Measurements from ENCODE around the gene CADM2. TPM values are rescaled to one million over a fixed set of nuclear protein-coding genes. Genes with fewer than 3 reads are reported as not detected.

The CADM2 gene
- total RNA-seq, 1 experiment from 2014 or later = not detected

- no TSS peak for BruUV-seq (replicated peaks)
- ChIA-PET RAD21 (ENCODE audit: low non-redundant PET in 1 of 2, low total read pairs in 2 of 2, uncharacterized antibody in 2 of 2, unreplicated experiment in 2 of 2) (no interaction called here), POLR2A (no interaction called here)
Measured at GRCh38 chr3:85933326-85933725, 974.5 kb downstream of the CADM2 start.

GRCh38 chr3:85935171-85935570 lies 976.4 kb downstream of the CADM2 start:
- no peaks in the 10 kb centered on the region for H3K9me2 ChIP-seq (ENCODE audit: insufficient read depth)
- ChIA-PET RAD21 (ENCODE audit: low non-redundant PET in 1 of 2, low total read pairs in 2 of 2, uncharacterized antibody in 2 of 2, unreplicated experiment in 2 of 2) (no interaction called here), CTCF (no interaction called here), POLR2A (no interaction called here)
- no peaks in the 10 kb centered on the region for H3K79me2 ChIP-seq (ENCODE audit: insufficient read depth, low read length)
- H3K36me3 ChIP-seq (ENCODE audit: control insufficient read depth in 1 of 2, insufficient read depth in 2 of 2, low read length in 2 of 2) = no peaks in the 10 kb centered on the region
- no peaks in the 10 kb centered on the region for H3K27me3 ChIP-seq (ENCODE audit: insufficient read depth, low read length)
- H4K20me1 ChIP-seq (ENCODE audit: insufficient read depth) = no peaks in the 10 kb centered on the region
- ATAC-seq (no peak), DNase-seq (ENCODE audit: low read depth, low spot score) (no peak)
- no peak overlapping the region for H3K4me2 ChIP-seq (ENCODE audit: low read length)
- H3K9me3 ChIP-seq (ENCODE audit: control insufficient read depth in 1 of 2, insufficient read depth in 1 of 2, low read depth in 1 of 2, low read length in 2 of 2) = peaks cover 6 to 14% of the 10 kb centered on the region in 2 experiments; a peak in 1 of 4 replicates
- intact Hi-C loops (cut with micrococcal nuclease) = no loop called here
- H3K27ac ChIP-seq (ENCODE audit: low read depth, low read length) = no peak overlapping the region
- H2AFZ ChIP-seq (ENCODE audit: low read depth, low read length, poor library complexity, severe bottlenecking) = no peak overlapping the region
- no peak for TF ChIP-seq ZNF274 (IDR thresholded peaks at IDR 0.05; ENCODE audit: low read depth, low read length)
- TF ChIP-seq, protein P1, sequence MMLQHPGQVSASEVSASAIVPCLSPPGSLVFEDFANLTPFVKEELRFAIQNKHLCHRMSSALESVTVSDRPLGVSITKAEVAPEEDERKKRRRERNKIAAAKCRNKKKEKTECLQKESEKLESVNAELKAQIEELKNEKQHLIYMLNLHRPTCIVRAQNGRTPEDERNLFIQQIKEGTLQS (IDR thresholded peaks at IDR 0.05) = no peak
- TF ChIP-seq, protein P2, sequence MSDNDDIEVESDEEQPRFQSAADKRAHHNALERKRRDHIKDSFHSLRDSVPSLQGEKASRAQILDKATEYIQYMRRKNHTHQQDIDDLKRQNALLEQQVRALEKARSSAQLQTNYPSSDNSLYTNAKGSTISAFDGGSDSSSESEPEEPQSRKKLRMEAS (IDR thresholded peaks at IDR 0.05) = no peak
- TF ChIP-seq FOSL1 (IDR thresholded peaks at IDR 0.05; ENCODE audit: low read depth) = no peak
- BruUV-seq (replicated peaks) = no TSS peak
- no peak overlapping the region for H3K9ac ChIP-seq (ENCODE audit: low read length)
- H3K4me3 ChIP-seq (replicated peaks in 1 of 2; ENCODE audit: low read depth in 1 of 2, low read length in 2 of 2) = no peak overlapping the region
- no peaks in the 10 kb centered on the region for H3K4me1 ChIP-seq (ENCODE audit: control insufficient read depth in 1 of 2, insufficient read depth in 2 of 2, low read length in 2 of 2)

More at GRCh38 chr3:85933326-85933725, 974.5 kb downstream of the CADM2 start:
- no peaks in the 10 kb centered on the region for H3K9me2 ChIP-seq (ENCODE audit: insufficient read depth)
- no peak overlapping the region for H3K4me3 ChIP-seq (replicated peaks in 1 of 2; ENCODE audit: low read depth in 1 of 2, low read length in 2 of 2)
- no peaks in the 10 kb centered on the region for H3K4me1 ChIP-seq (ENCODE audit: control insufficient read depth in 1 of 2, insufficient read depth in 2 of 2, low read length in 2 of 2)
- peaks cover 9 to 14% of the 10 kb centered on the region in 2 experiments; a peak in 1 of 4 replicates for H3K9me3 ChIP-seq (ENCODE audit: control insufficient read depth in 1 of 2, insufficient read depth in 1 of 2, low read depth in 1 of 2, low read length in 2 of 2)
- no peaks in the 10 kb centered on the region for H3K27me3 ChIP-seq (ENCODE audit: insufficient read depth, low read length)
- no peak overlapping the region for H2AFZ ChIP-seq (ENCODE audit: low read depth, low read length, poor library complexity, severe bottlenecking)
- no peak for DNase-seq (ENCODE audit: low read depth, low spot score)
- no peak overlapping the region for H3K4me2 ChIP-seq (ENCODE audit: low read length)
- intact Hi-C loops (cut with micrococcal nuclease) = no loop called here
- no peak overlapping the region for H3K27ac ChIP-seq (ENCODE audit: low read depth, low read length)
- TF ChIP-seq SP1 (IDR thresholded peaks at IDR 0.05; ENCODE audit: low read depth) = no peak
- TF ChIP-seq, protein P1 (IDR thresholded peaks at IDR 0.05) = no peak
- no peaks in the 10 kb centered on the region for H3K36me3 ChIP-seq (ENCODE audit: control insufficient read depth in 1 of 2, insufficient read depth in 2 of 2, low read length in 2 of 2)
- no peak overlapping the region for H3K9ac ChIP-seq (ENCODE audit: low read length)
- CTCF ChIA-PET = no interaction called here
- no peaks in the 10 kb centered on the region for H3K79me2 ChIP-seq (ENCODE audit: insufficient read depth, low read length)
- no peak for ATAC-seq
- no peaks in the 10 kb centered on the region for H4K20me1 ChIP-seq (ENCODE audit: insufficient read depth)
